ENCODE data around the gene ORC5.

DNA sequence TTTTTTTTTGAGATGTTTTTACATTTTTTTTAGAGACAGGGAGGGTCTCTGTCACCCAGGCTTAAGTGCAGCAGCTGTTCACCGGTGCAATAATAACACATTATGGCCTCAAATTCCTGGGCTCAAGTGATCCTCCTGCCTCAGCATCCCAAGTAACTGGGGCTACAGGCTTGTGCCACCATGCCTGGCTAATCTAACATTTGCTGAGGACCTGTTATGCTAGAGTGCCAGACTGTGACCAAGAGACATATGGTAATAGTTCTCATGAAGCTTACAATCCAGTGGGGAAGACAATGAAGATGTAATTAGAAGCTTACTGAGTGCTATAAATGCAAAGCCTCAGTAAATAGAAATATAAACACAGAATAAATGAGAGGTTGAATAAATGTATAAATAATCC, 17.6 kb upstream of the ORC5 start:
- TF ChIP-seq EP300 (IDR thresholded peaks at IDR 0.05), result no peak
- TF ChIP-seq, protein P1, sequence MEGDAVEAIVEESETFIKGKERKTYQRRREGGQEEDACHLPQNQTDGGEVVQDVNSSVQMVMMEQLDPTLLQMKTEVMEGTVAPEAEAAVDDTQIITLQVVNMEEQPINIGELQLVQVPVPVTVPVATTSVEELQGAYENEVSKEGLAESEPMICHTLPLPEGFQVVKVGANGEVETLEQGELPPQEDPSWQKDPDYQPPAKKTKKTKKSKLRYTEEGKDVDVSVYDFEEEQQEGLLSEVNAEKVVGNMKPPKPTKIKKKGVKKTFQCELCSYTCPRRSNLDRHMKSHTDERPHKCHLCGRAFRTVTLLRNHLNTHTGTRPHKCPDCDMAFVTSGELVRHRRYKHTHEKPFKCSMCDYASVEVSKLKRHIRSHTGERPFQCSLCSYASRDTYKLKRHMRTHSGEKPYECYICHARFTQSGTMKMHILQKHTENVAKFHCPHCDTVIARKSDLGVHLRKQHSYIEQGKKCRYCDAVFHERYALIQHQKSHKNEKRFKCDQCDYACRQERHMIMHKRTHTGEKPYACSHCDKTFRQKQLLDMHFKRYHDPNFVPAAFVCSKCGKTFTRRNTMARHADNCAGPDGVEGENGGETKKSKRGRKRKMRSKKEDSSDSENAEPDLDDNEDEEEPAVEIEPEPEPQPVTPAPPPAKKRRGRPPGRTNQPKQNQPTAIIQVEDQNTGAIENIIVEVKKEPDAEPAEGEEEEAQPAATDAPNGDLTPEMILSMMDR (IDR thresholded peaks at IDR 0.05), result no peak
- TF ChIP-seq POLR2A (IDR thresholded peaks at IDR 0.05), result no peak
